AG09319 (cell line): ENCODE data around the gene RITA1.

Source experiments
- DNase-seq: peaks from one replicate; pipeline ENCODE4 v3.0.0-alpha.2; 2010; ENCODE audit warnings: low read depth; ENCODE audit errors: extremely low read depth
- TF ChIP-seq, protein P1 (sequence below): IDR thresholded peaks from 2 replicates; pipeline ENCODE4 v1.5.1; 2011; ENCODE audit warnings: low read depth, mild to moderate bottlenecking, inconsistent platforms, low read length, moderate library complexity

The RITA1 gene

DNA sequence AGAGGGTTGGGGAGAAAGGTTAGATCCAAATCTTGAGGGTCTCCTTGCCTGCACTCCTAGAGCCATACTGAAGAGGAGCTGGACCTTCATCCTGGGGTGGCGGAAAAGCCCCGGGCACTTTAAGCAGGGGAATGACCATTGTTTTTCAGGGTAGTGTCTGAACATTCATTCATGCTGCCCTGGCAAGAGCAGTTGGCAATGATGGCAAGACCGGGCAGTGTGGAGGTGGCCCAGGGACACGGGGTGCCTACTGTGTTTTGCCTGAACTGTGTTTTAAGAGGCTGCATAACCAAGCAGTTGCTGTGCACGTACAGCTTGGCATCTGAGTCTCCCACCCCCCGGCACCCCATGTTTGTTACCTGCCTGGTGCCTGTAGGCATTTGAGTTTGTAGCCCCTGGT, 50.5 kb downstream of the RITA1 start:
- TF ChIP-seq, protein P1, sequence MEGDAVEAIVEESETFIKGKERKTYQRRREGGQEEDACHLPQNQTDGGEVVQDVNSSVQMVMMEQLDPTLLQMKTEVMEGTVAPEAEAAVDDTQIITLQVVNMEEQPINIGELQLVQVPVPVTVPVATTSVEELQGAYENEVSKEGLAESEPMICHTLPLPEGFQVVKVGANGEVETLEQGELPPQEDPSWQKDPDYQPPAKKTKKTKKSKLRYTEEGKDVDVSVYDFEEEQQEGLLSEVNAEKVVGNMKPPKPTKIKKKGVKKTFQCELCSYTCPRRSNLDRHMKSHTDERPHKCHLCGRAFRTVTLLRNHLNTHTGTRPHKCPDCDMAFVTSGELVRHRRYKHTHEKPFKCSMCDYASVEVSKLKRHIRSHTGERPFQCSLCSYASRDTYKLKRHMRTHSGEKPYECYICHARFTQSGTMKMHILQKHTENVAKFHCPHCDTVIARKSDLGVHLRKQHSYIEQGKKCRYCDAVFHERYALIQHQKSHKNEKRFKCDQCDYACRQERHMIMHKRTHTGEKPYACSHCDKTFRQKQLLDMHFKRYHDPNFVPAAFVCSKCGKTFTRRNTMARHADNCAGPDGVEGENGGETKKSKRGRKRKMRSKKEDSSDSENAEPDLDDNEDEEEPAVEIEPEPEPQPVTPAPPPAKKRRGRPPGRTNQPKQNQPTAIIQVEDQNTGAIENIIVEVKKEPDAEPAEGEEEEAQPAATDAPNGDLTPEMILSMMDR = no peak
- no peak for DNase-seq

DNA sequence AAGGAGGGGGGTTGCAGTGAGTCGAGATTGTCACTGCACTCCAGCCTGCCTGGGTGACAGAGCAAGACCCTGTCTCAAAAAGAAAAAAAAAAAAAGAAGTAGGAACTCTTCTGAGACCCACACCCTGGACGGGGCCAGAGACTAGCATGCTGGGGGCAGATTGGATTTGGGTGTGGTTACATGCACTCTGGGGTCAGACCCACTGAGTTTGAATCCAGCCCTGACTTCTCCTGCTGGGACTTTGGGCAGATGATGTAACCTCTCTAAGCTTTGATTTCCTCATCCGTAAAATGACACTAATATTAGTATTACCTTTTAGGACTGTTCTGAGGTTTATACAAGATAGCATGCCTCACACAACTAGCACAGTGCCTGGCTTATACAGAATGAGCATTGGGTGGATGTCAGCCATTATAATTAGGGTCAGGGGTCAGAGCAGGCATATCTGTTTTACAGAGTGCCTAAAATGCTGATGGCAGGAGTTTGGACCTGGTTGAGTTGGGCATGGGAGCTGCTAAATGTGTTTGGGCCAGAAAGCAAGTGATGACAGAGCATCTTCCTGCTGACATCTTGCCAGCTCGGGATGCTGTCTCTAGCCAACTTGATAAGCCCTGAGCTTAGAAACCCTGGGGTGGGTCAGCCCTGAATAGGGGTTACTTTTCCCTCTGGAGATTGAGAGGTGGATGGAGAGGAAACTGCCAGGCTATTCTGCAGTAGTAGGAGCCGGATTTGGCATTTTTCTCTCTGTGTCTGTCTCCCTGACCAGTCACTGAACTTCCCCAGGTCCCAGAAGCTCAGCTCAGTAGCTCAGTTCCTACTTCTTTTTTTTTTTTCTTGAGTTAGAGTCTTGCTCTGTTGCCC, 51.2 kb downstream of the RITA1 start:
- TF ChIP-seq, protein P1 = no peak

GRCh38 chr12:113237748-113238147, 52.2 kb downstream of the RITA1 start:
- no peak for DNase-seq
- TF ChIP-seq, protein P1 = no peak

More for the DNA sequence above, 51.2 kb downstream of the RITA1 start:
- no peak for DNase-seq

DNA sequence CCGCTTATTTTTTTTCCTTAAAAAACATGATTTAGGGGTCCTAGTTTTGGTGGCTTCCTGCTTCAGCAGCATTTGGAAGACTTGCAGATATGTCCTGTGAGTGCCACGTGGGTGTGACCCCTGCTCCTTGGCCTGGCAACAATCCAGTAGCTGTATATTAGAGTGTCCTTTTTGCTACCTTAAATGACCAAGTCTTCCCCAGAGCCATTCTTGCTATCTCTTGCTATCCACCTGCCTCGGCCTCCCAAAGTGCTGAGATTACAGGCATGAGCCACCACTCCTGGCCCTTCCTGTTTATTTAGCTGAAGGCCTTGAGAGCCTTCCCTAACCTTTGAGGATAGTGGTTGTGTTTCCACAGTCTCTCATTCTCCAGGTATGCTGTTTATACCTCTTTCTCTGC, 52.8 kb downstream of the RITA1 start:
- TF ChIP-seq, protein P1 = no peak
- no peak for DNase-seq

DNA sequence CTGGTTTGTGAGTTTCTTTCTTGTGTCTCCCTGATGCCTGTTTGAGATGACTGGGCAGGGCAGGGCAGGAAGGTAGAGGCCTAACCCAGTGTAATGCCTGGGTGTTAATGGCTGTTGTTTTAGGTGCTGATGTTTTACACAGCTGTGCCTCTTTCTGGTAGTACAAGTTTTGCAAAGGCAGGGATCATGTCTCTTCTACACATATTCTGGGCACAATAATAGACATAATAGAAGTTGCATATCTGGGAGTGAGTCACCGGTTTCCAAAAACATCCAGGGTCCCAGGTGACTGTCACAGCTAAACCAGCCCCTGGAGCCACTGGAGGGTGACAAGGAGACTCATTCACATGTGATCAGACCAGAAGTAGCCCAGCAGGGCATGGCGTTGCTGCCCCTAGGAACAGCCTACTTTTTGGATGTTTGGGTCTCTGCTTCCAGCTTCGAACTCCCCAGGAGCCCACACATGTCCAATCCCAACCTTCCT, 53.8 kb downstream of the RITA1 start:
- TF ChIP-seq, protein P1 = no peak
- no peak for DNase-seq

GRCh38 chr12:113239811-113240331, 54.4 kb downstream of the RITA1 start:
- no peak for DNase-seq
- TF ChIP-seq, protein P1 = no peak

GRCh38 chr12:113240395-113240794, 54.9 kb downstream of the RITA1 start:
- DNase-seq = no peak
- TF ChIP-seq, protein P1 = no peak
